ENCODE results near the gene NRCAM.

NRCAM gene

DNA sequence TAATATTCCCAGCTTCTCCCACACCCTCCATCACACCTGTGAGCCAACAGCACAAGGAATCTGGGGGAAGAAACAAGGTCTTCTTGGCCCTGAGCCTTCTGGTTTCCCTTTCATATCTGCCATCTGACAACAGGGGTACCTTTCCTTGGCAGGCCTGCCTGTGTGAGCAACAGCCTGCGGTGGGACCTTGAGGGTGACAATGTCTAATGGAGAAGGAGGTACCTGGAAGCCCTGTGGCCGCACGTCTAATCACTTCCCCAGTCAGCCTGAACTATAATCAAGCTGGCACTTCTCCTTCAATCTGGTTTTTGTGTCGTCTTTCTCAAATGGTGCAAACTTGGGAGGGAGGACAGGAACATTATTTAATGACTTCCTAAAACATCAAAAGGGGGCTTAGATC is 41.2 kb downstream of the NRCAM start:
- no peak overlapping the region for H2AFZ ChIP-seq (ENCODE audit: low read length, unreplicated experiment)
- H3K27ac ChIP-seq (ENCODE audit: low read depth, low read length): no peak overlapping the region
- H3K79me2 ChIP-seq (ENCODE audit: control insufficient read depth, insufficient read depth, low read length, unreplicated experiment): no peaks in the 10 kb centered on the region
- no peaks in the 10 kb centered on the region for H3K27me3 ChIP-seq (ENCODE audit: insufficient read depth, low read length)
- no peak overlapping the region for H3K4me3 ChIP-seq (ENCODE audit: low read depth, low read length)
- peaks cover 31% of the 10 kb centered on the region for H3K4me1 ChIP-seq (ENCODE audit: control insufficient read depth, insufficient read depth, low read length, unreplicated experiment)
- H3K36me3 ChIP-seq (ENCODE audit: insufficient read depth, low read length): no peaks in the 10 kb centered on the region

- Histone ChIP-seq H3K79me2 (ENCODE audit: control insufficient read depth, insufficient read depth, low read length, unreplicated experiment) (no peaks in the 10 kb centered on the region), H3K27me3 (ENCODE audit: insufficient read depth, low read length) (no peaks in the 10 kb centered on the region), H2AFZ (ENCODE audit: low read length, unreplicated experiment) (no peak overlapping the region), H3K36me3 (ENCODE audit: insufficient read depth, low read length) (no peaks in the 10 kb centered on the region), H3K4me1 (ENCODE audit: control insufficient read depth, insufficient read depth, low read length, unreplicated experiment) (peaks cover 28% of the 10 kb centered on the region), H3K4me3 (ENCODE audit: low read depth, low read length) (no peak overlapping the region), H3K27ac (ENCODE audit: low read depth, low read length) (peak overlapping the region; percentile 18; the same call in 1 of the 2 replicates)
These were observed 42.3 kb downstream of the NRCAM start for GRCh38 chr7:108413782-108414492.

- peaks cover 28% of the 10 kb centered on the region for H3K4me1 ChIP-seq (ENCODE audit: control insufficient read depth, insufficient read depth, low read length, unreplicated experiment)
- H3K79me2 ChIP-seq (ENCODE audit: control insufficient read depth, insufficient read depth, low read length, unreplicated experiment): no peaks in the 10 kb centered on the region
- H3K27ac ChIP-seq (ENCODE audit: low read depth, low read length): no peak overlapping the region
- no peak overlapping the region for H2AFZ ChIP-seq (ENCODE audit: low read length, unreplicated experiment)
- no peak overlapping the region for H3K4me3 ChIP-seq (ENCODE audit: low read depth, low read length)
- no peaks in the 10 kb centered on the region for H3K36me3 ChIP-seq (ENCODE audit: insufficient read depth, low read length)
- no peaks in the 10 kb centered on the region for H3K27me3 ChIP-seq (ENCODE audit: insufficient read depth, low read length)
These were observed 42.9 kb downstream of the NRCAM start for GRCh38 chr7:108413337-108413736.

- Histone ChIP-seq H3K4me1 (ENCODE audit: control insufficient read depth, insufficient read depth, low read length, unreplicated experiment) (peaks cover 20% of the 10 kb centered on the region), H3K27me3 (ENCODE audit: insufficient read depth, low read length) (no peaks in the 10 kb centered on the region), H3K4me3 (ENCODE audit: low read depth, low read length) (no peak overlapping the region), H2AFZ (ENCODE audit: low read length, unreplicated experiment) (no peak overlapping the region), H3K27ac (ENCODE audit: low read depth, low read length) (no peak overlapping the region), H3K79me2 (ENCODE audit: control insufficient read depth, insufficient read depth, low read length, unreplicated experiment) (no peaks in the 10 kb centered on the region), H3K36me3 (ENCODE audit: insufficient read depth, low read length) (no peaks in the 10 kb centered on the region)
These were observed 47.1 kb downstream of the NRCAM start for GRCh38 chr7:108409146-108409545.

GRCh38 chr7:108408296-108408991 is 47.8 kb downstream of the NRCAM start:
- H3K79me2 ChIP-seq (ENCODE audit: control insufficient read depth, insufficient read depth, low read length, unreplicated experiment): no peaks in the 10 kb centered on the region
- no peaks in the 10 kb centered on the region for H3K36me3 ChIP-seq (ENCODE audit: insufficient read depth, low read length)
- H3K27me3 ChIP-seq (ENCODE audit: insufficient read depth, low read length): no peaks in the 10 kb centered on the region
- no peak overlapping the region for H3K4me3 ChIP-seq (ENCODE audit: low read depth, low read length)
- no peak overlapping the region for H2AFZ ChIP-seq (ENCODE audit: low read length, unreplicated experiment)
- H3K27ac ChIP-seq (ENCODE audit: low read depth, low read length): no peak overlapping the region
- H3K4me1 ChIP-seq (ENCODE audit: control insufficient read depth, insufficient read depth, low read length, unreplicated experiment): peaks cover 14% of the 10 kb centered on the region

DNA sequence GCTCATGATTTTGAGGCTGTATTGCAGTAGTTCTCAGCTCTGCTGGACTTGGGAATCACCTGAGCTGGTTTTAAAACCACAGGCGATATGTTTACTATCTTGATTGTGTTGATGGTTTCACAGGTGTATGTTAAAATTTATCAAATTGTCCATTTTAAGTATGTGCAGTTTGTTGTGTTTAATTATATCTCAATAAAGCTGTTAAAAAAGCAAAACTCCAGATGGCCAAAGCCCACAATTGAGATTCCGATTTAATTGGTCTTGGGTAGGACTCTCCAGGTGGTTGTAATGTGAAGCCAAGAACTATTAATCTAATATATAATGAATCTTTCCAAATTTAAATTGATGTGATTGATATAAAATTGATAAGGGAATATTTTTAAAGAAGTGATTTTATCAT is 48.6 kb downstream of the NRCAM start:
- no peak overlapping the region for H3K4me3 ChIP-seq (ENCODE audit: low read depth, low read length)
- H3K27me3 ChIP-seq (ENCODE audit: insufficient read depth, low read length): no peaks in the 10 kb centered on the region
- H3K4me1 ChIP-seq (ENCODE audit: control insufficient read depth, insufficient read depth, low read length, unreplicated experiment): peaks cover 10% of the 10 kb centered on the region
- no peak overlapping the region for H2AFZ ChIP-seq (ENCODE audit: low read length, unreplicated experiment)
- H3K36me3 ChIP-seq (ENCODE audit: insufficient read depth, low read length): no peaks in the 10 kb centered on the region
- no peaks in the 10 kb centered on the region for H3K79me2 ChIP-seq (ENCODE audit: control insufficient read depth, insufficient read depth, low read length, unreplicated experiment)
- no peak overlapping the region for H3K27ac ChIP-seq (ENCODE audit: low read depth, low read length)

GRCh38 chr7:108406222-108406890 is 49.9 kb downstream of the NRCAM start:
- Histone ChIP-seq H3K4me1 (ENCODE audit: control insufficient read depth, insufficient read depth, low read length, unreplicated experiment) (peaks cover 10% of the 10 kb centered on the region), H3K36me3 (ENCODE audit: insufficient read depth, low read length) (no peaks in the 10 kb centered on the region), H3K27ac (ENCODE audit: low read depth, low read length) (no peak overlapping the region), H3K27me3 (ENCODE audit: insufficient read depth, low read length) (no peaks in the 10 kb centered on the region), H3K79me2 (ENCODE audit: control insufficient read depth, insufficient read depth, low read length, unreplicated experiment) (no peaks in the 10 kb centered on the region), H2AFZ (ENCODE audit: low read length, unreplicated experiment) (no peak overlapping the region), H3K4me3 (ENCODE audit: low read depth, low read length) (no peak overlapping the region)

DNA sequence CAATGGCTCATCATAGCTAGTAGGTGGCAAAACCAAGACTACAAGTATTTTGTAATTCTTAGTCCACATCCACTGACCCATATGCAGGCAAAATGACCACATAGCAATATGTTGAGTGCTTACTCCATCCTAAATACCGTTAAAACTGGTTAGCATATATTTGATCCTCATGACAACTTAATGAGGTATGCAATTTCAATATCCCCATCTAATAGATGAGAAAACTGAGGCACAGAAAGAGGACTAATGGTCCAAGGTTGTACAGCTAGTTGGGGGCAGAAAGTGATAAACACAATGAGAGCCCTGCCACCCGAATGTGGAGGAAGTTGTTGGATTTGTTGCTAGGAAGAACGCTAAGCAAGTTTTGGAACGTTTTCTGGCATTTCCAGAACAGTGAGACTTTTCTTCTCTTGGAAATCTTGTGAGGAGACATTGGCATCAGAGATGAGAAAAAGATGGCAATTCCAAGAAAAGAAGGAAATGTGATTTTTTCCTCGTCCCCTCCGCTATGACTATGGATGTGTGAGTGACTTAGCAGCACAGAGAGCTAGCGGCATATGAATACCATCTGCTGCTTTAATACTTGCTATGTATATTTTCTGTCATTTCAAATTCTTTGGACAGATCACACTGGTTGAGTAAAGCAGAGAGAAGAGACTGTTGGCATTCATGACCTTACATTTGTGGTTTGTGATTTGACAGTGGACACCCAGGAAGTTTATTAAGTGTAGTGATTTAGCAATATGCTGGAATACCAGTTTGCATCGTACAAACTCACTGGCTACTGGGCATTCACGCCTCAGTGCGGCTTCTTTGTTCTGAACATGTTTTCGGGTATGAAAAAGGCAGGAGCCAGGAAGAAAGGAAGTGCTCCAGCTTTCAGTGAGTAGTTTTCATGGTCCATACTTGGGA is 51.5 kb downstream of the NRCAM start:
- H3K27ac ChIP-seq (ENCODE audit: low read depth, low read length): no peak overlapping the region
- H3K4me3 ChIP-seq (ENCODE audit: low read depth, low read length): no peak overlapping the region
- H3K4me1 ChIP-seq (ENCODE audit: control insufficient read depth, insufficient read depth, low read length, unreplicated experiment): peaks cover 10% of the 10 kb centered on the region
- H2AFZ ChIP-seq (ENCODE audit: low read length, unreplicated experiment): no peak overlapping the region
- no peaks in the 10 kb centered on the region for H3K79me2 ChIP-seq (ENCODE audit: control insufficient read depth, insufficient read depth, low read length, unreplicated experiment)
- H3K27me3 ChIP-seq (ENCODE audit: insufficient read depth, low read length): no peaks in the 10 kb centered on the region
- H3K36me3 ChIP-seq (ENCODE audit: insufficient read depth, low read length): no peaks in the 10 kb centered on the region

GRCh38 chr7:108403597-108404217 is 52.5 kb downstream of the NRCAM start:
- Histone ChIP-seq H3K4me3 (ENCODE audit: low read depth, low read length) (no peak overlapping the region), H3K79me2 (ENCODE audit: control insufficient read depth, insufficient read depth, low read length, unreplicated experiment) (no peaks in the 10 kb centered on the region), H3K27ac (ENCODE audit: low read depth, low read length) (no peak overlapping the region), H3K27me3 (ENCODE audit: insufficient read depth, low read length) (no peaks in the 10 kb centered on the region), H3K36me3 (ENCODE audit: insufficient read depth, low read length) (no peaks in the 10 kb centered on the region), H2AFZ (ENCODE audit: low read length, unreplicated experiment) (no peak overlapping the region), H3K4me1 (ENCODE audit: control insufficient read depth, insufficient read depth, low read length, unreplicated experiment) (peaks cover 10% of the 10 kb centered on the region)

- H3K4me1 ChIP-seq (ENCODE audit: control insufficient read depth, insufficient read depth, low read length, unreplicated experiment): peaks cover 10% of the 10 kb centered on the region
- no peak overlapping the region for H3K27ac ChIP-seq (ENCODE audit: low read depth, low read length)
- no peak overlapping the region for H2AFZ ChIP-seq (ENCODE audit: low read length, unreplicated experiment)
- H3K79me2 ChIP-seq (ENCODE audit: control insufficient read depth, insufficient read depth, low read length, unreplicated experiment): no peaks in the 10 kb centered on the region
- H3K36me3 ChIP-seq (ENCODE audit: insufficient read depth, low read length): no peaks in the 10 kb centered on the region
- no peak overlapping the region for H3K4me3 ChIP-seq (ENCODE audit: low read depth, low read length)
- H3K27me3 ChIP-seq (ENCODE audit: insufficient read depth, low read length): no peaks in the 10 kb centered on the region
These were observed 53.4 kb downstream of the NRCAM start for GRCh38 chr7:108402865-108403264.
